IPS DF 6.9 (cell line): Measurements from ENCODE around the gene ZNF354B.
"Not testable (repeated sequence)": the region's sequence is repeated elsewhere in the genome, so short reads cannot be mapped to it uniquely, and the experiment has no call there.

ENCODE experiments used
- DNase-seq: peaks from one replicate; pipeline ENCODE4 v3.0.0-alpha.2; 2013; ENCODE audit warnings: low read depth, low spot score
- H3K27ac ChIP-seq: one replicate; pipeline ENCODE4 v1.5.1; 2013; ENCODE audit warnings: low read length, control low read depth
- H3K27me3 ChIP-seq: 2 replicates; pipeline ENCODE4 v1.6.1; 2013; ENCODE audit warnings: mild to moderate bottlenecking, low read length; ENCODE audit not compliant: control insufficient read depth, insufficient read depth
- H3K36me3 ChIP-seq: 2 replicates; pipeline ENCODE4 v1.6.1; 2013; ENCODE audit warnings: low read length; ENCODE audit not compliant: control insufficient read depth, insufficient read depth
- H3K4me1 ChIP-seq: 2 replicates; pipeline ENCODE4 v1.6.1; 2013; ENCODE audit warnings: low read length; ENCODE audit not compliant: control insufficient read depth, insufficient read depth
- H3K4me3 ChIP-seq: 2 replicates; pipeline ENCODE4 v1.5.1; 2013; ENCODE audit warnings: mild to moderate bottlenecking, low read length
- H3K9me3 ChIP-seq: 2 replicates; pipeline ENCODE4 v1.6.1; 2013; ENCODE audit warnings: low read length, inconsistent platforms; ENCODE audit not compliant: control insufficient read depth, insufficient read depth
- WGBS: extraction: QIAGEN DNeasy Blood & Tissue Kit; methylation state at CpG from one replicate; pipeline ENCODE4 v1.1.7; 2013; ENCODE audit warnings: mixed read lengths, missing lambda C conversion rate; ENCODE audit not compliant: insufficient read length, insufficient coverage; 5-methylcytosine and 5-hydroxymethylcytosine counted together

ZNF354B gene

DNA sequence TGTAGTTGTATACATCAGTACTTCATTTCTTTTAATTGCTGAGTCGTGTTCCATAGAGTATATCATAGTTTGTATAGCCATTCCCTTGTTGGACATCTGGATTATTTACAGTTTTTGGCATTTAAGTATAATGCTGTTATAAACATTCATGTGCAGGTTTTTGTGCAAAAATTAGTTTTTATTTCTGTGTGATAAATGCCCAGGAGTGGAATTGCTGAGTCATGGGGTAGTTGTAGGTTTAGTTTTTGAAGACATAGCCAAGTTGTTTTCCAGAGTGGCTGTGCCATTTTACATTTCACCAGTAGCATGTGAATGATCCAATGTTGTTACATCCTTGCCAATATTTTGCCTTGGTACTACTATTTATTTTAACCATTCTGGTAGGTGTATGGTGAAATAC, 12.5 kb downstream of the ZNF354B start:
- Histone ChIP-seq H3K27me3 (no peaks in the 10 kb centered on the region; the same call in 1 of the 2 replicates), H3K4me1 (peaks cover 1% of the 10 kb centered on the region; the same call in 1 of the 2 replicates), H3K36me3 (peaks cover 16% of the 10 kb centered on the region), H3K27ac (no peak overlapping the region), H3K4me3 (no peak overlapping the region), H3K9me3 (no peaks in the 10 kb centered on the region)
- no peak for DNase-seq
- no CpG with 5 or more reads among the region's 1 CpG for WGBS

DNA sequence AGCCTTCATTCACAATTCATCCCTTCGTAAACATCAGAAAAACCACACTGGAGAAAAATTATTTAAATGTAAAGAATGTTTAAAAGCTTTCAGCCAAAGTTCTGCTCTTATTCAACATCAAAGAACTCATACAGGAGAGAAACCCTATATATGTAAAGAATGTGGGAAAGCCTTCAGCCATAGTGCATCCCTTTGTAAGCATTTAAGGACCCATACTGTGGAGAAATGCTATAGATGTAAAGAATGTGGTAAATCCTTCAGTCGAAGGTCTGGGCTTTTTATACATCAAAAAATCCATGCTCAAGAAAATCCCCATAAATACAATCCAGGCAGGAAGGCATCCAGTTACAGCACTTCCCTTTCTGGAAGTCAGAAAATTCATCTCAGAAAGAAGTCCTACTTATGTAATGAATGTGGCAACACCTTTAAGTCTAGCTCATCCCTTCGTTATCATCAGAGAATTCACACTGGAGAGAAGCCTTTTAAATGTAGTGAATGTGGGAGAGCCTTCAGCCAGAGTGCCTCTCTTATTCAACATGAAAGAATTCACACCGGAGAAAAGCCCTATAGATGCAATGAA, 23.5 kb downstream of the ZNF354B start:
- H3K4me1 ChIP-seq, DNase-seq, H3K27me3 ChIP-seq, H3K9me3 ChIP-seq, H3K4me3 ChIP-seq, H3K27ac ChIP-seq, H3K36me3 ChIP-seq: not testable (repeated sequence)
- WGBS = no CpG with 5 or more reads among the region's 4 CpGs

DNA sequence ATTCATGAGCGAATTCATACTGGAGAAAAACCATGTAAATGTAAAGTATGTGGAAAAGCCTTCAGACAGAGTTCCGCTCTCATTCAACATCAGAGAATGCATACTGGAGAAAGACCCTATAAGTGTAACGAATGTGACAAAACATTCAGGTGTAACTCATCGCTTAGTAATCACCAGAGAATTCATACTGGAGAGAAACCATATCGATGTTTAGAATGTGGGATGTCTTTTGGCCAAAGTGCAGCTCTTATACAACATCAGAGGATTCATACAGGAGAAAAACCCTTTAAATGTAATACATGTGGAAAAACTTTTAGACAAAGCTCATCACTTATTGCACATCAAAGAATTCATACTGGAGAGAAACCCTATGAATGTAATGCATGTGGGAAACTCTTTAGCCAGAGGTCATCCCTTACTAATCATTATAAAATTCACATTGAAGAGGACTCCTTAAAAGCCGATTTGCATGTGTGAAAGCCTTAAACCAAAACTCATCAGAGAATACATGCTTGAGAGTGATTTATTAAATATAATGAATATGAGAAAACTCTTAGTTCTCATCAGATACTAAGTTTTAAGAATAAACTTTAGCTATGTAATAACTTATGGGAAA, 24.2 kb downstream of the ZNF354B start:
- no CpG with 5 or more reads among the region's 6 CpGs for WGBS
- H3K27ac ChIP-seq = no peak overlapping the region
- H3K4me3 ChIP-seq = no peak overlapping the region
- H3K4me1 ChIP-seq = no peaks in the 10 kb centered on the region
- DNase-seq = no peak
- H3K27me3 ChIP-seq = no peaks in the 10 kb centered on the region
- peaks cover 1% of the 10 kb centered on the region for H3K9me3 ChIP-seq
- peaks cover 4% of the 10 kb centered on the region; the same call in 1 of the 2 replicates for H3K36me3 ChIP-seq

DNA sequence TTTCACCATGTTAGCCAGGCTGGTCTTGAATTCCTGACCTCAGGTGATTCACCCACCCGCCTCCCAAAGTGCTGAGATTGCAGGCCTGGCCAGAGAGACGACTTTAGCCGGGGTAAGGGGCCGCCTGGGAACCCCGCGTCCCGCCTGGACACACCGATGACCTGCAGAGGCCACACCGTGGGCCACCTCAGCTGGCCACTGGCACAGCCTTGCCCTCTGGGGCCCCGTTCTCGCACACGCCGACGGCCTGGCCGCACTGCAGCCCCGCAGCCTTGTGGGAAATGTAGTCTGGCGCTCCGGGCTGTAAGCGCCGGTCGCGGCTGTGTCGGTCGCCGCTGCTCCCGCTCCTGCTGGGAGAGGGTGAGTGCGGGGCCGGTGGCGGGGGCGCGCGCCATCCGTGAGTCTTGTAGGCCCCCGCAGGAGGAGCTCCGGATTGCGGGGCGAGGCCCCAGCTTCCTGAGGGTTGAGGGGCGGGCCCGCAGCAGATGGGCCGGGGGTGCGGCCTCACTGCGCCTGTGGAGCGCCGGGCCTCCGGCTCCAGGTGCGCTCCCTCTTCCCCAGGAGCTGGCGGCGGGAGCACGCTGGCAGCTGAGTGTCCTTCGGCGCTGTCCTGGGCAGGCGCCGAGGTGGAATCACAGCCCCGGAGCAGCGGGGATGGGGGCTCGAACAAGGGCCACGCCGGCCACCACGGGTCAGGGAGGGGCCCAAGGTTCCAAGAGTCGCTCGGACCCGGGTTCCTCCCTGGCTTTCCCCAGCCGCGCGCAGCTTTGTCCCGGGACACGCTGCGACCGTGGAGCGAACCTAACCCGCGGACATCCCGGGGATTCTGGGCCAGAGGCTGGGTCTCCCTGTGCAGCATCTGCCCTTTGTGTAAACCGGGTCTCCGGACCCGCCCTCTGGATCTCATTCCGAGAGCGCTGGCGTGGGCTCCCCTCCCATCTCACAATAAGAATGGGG, 36.1 kb downstream of the ZNF354B start, which contains the start of gene ZFP2:
Gene ZFP2 (plus strand): TSS at position 299 of the 957 bp plus-strand sequence. CDS start 35,401 bp downstream, outside the sequence.
- no CpG with 5 or more reads among the region's 79 CpGs for WGBS
- no peaks in the 10 kb centered on the region for H3K27me3 ChIP-seq
- no peaks in the 10 kb centered on the region for H3K4me1 ChIP-seq
- no peaks in the 10 kb centered on the region for H3K9me3 ChIP-seq
- H3K4me3 ChIP-seq = peak within 1 kb of the TSS; percentile 84; the same call in 1 of the 2 replicates
- no peak within 1 kb of the TSS for H3K27ac ChIP-seq
- no peaks in the 10 kb centered on the region for H3K36me3 ChIP-seq
- DNase-seq = no peak

DNA sequence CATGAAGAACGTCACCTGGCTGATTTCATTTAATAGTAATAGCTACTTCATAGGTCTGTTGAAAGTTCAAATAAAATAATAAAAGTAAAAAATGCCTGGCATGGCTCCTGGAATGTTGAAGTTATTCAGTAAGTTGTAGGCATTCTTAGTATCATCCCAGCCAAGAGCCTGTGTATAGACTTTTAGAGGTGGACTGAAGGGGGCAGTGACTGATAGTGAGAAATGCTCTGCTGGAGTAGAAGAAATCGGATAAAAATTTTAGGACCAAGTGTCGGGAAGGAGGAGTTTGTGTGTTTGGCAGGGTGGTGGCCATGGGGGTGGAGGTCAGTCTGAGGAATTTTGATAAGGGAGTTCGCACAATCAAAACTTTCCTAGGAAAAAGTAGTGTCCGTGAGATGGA, 39.5 kb downstream of the ZNF354B start:
- no peak overlapping the region for H3K4me3 ChIP-seq
- H3K36me3 ChIP-seq = no peaks in the 10 kb centered on the region
- H3K4me1 ChIP-seq = no peaks in the 10 kb centered on the region
- no peaks in the 10 kb centered on the region; the same call in 1 of the 2 replicates for H3K27me3 ChIP-seq
- H3K27ac ChIP-seq = no peak overlapping the region
- H3K9me3 ChIP-seq = no peaks in the 10 kb centered on the region
- no CpG with 5 or more reads among the region's 5 CpGs for WGBS
- no peak for DNase-seq

DNA sequence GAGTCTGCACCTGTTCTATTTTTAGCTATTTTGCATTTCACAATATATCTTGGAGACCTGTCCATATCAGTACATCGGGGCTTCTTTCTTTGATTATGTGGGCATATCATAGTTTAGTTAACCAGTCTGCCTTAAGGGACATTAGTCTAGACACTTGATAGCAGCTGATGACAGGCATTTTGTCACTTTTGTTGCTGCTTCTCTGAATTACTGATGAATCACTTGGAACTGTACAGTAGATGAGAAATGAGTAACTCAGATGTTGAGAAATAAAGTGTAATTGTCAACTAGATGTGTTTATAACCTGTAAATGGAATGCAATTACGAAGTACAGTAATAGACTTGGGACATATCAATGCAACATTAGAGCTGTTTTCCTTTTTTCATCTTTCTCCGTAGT, 43.1 kb downstream of the ZNF354B start:
- Histone ChIP-seq H3K9me3 (no peaks in the 10 kb centered on the region), H3K27me3 (no peaks in the 10 kb centered on the region; the same call in 1 of the 2 replicates), H3K36me3 (no peaks in the 10 kb centered on the region), H3K4me3 (no peak overlapping the region), H3K27ac (no peak overlapping the region), H3K4me1 (no peaks in the 10 kb centered on the region)
- no peak for DNase-seq
- whole genome bisulfite sequencing = no CpG with 5 or more reads among the region's 3 CpGs

DNA sequence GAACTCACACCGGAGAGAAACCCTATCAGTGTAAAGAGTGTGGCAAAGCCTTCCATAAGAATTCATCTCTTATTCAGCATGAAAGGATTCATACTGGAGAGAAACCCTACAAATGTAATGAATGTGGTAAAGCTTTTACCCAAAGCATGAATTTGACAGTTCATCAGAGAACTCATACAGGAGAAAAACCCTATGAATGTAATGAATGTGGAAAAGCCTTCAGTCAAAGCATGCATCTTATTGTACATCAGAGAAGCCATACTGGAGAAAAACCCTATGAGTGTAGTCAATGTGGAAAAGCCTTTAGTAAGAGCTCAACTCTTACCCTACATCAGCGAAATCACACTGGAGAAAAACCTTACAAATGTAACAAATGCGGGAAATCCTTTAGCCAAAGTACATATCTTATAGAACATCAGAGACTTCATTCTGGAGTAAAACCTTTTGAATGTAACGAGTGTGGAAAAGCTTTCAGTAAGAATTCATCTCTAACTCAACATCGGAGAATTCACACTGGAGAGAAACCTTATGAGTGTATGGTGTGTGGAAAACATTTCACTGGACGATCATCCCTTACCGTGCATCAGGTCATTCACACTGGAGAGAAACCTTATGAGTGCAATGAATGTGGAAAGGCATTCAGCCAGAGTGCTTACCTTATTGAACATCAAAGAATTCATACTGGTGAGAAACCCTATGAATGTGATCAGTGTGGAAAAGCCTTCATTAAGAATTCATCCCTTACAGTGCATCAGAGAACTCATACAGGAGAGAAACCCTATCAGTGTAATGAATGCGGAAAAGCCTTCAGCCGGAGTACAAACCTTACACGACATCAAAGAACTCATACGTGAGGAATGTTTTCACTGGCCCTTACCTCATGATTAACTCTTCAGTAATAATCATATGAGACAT, 72.3 kb downstream of the ZNF354B start:
- DNase-seq = no peak
- Histone ChIP-seq H3K27me3 (no peaks in the 10 kb centered on the region), H3K36me3 (no peaks in the 10 kb centered on the region), H3K4me1 (no peaks in the 10 kb centered on the region), H3K9me3 (peaks cover 19% of the 10 kb centered on the region), H3K4me3 (no peak overlapping the region), H3K27ac (no peak overlapping the region)
- no CpG with 5 or more reads among the region's 11 CpGs for WGBS
